Ovary (tissue), 9 donors: Measurements from ENCODE around the gene SAXO1. TPM values are rescaled to one million over a fixed set of nuclear protein-coding genes. Genes with fewer than 3 reads are reported as not detected.

Experiments
- DNase-seq, 5 donors: peaks; one replicate each; pipeline ENCODE4 v3.0.0-alpha.2; 2019 to 2020
- H3K27ac ChIP-seq, 2 donors: fragments of 200-600 bp; one replicate each; pipeline versions ENCODE4 v1.5.1 to v1.8.0; 2019 to 2022
- H3K27me3 ChIP-seq: fragments of 200-600 bp; one replicate; pipeline ENCODE4 v1.8.0; 2022
- H3K36me3 ChIP-seq: fragments of 200-600 bp; sonication (generic); one replicate; pipeline ENCODE4 v1.5.1; 2019
- H3K4me1 ChIP-seq: one replicate; pipeline ENCODE4 v1.8.1; 2013; ENCODE audit warnings: mild to moderate bottlenecking, moderate library complexity; ENCODE audit not compliant: insufficient read depth
- H3K4me3 ChIP-seq: fragments of 200-600 bp; sonication (generic); one replicate; pipeline ENCODE4 v1.5.1; 2017
- H3K9me3 ChIP-seq, 2 donors: fragments of 200-600 bp in 1 of 2; sonication (generic) in 1 of 2; one replicate each; pipeline versions ENCODE4 v1.5.1 to v1.8.1; 2013 to 2019; ENCODE audit warnings: mild to moderate bottlenecking in 1 of 2, moderate library complexity in 1 of 2
- CTCF ChIP-seq, 3 donors: fragments of 450-650 bp in 2 of 3; fragments of 200-600 bp in 1 of 3; IDR thresholded peaks; one replicate each; pipeline versions ENCODE4 v1.5.1 to v1.8.0; 2016 to 2022; ENCODE audit warnings: antibody characterized with exemption in 3 of 3, mild to moderate bottlenecking in 1 of 3
- EP300 ChIP-seq: sonication (generic); formaldehyde crosslinking; IDR thresholded peaks from one replicate; pipeline ENCODE4 v1.6.1; 2017; ENCODE audit warnings: antibody characterized with exemption
- POLR2A ChIP-seq: fragments of 450-650 bp; IDR thresholded peaks from one replicate; pipeline ENCODE4 v1.6.1; 2017; ENCODE audit warnings: antibody characterized with exemption, mild to moderate bottlenecking, moderate library complexity
- WGBS, 3 donors: extraction: QIAGEN DNeasy Blood & Tissue Kit in 1 of 3; methylation state at CpG; one replicate each; pipeline versions ENCODE4 v1.1.5 to v1.1.7; 2013 to 2017; 5-methylcytosine and 5-hydroxymethylcytosine counted together
- intact Hi-C, 4 donors: fragments of 100-400 bp; cut with DNase I; formaldehyde crosslinking; loops; one replicate each; pipeline versions ENCODE4 v1.11.0 to v1.15.1; 2022 to 2023
- polyA plus RNA-seq, 2 donors: library from polyadenylated mRNA; stranded (reverse); fragments of 200-250 nt in 1 of 2; fragments of 350-450 nt in 1 of 2; fragmentation: Illumina TruSeq in 1 of 2; extraction: RNeasy Lipid Tissue Mini Kit (QIAGEN cat#74804) in 1 of 2; gene quantifications; one replicate each; pipeline ENCODE4 v1.2.3, GENCODE V29; 2013 to 2014
- total RNA-seq, 7 donors: library from RNA; depleted of rRNA in 2 of 7; stranded (reverse); fragments of >200 nt in 2 of 7; fragmentation: NEBNext Ultra II Directional in 3 of 7; extraction: Animal tissue kit (Norgen Biotek cat#: 25700) in 3 of 7; gene quantifications; one replicate each; pipeline versions ENCODE4 v1.1.0 to v1.2.4, GENCODE V29; 2016 to 2023
- donor health status: DM: no; HTN: no; CAD: no; lungs with moderate emphysema.
- donor health status: DM: no; HTN: no; CAD: no.
- donor health status: Bipolar disorder and iron deficiency.
- donor health status: DM: yes; HTN: yes; CAD: no.
- donor health status: DM: no; HTN: no; CAD: no.
- donor health status: DM: yes; HTN: yes; CAD: no.

SAXO1 gene
- total and polyA plus RNA-seq, 9 donors: 0.04 to 0.47 (median 0.11) TPM; not detected in 1

- TF ChIP-seq POLR2A: no peak
- intact Hi-C loops: no loop called here
- no peaks in the 10 kb centered on the region for H3K4me1 ChIP-seq
- H3K36me3 ChIP-seq: no peaks in the 10 kb centered on the region
- no peaks in the 10 kb centered on the region for H3K27me3 ChIP-seq
- peaks cover 0 to 8% of the 10 kb centered on the region in 2 donors for H3K9me3 ChIP-seq
- H3K4me3 ChIP-seq: no peak overlapping the region
- no peak overlapping the region for H3K27ac ChIP-seq
- no peak for DNase-seq
- 63 to 75% (median 70%) methylated on average over 4 of the region's 4 CpGs for WGBS, 3 donors
Measured at GRCh38 chr9:18893046-18893445, 140.0 kb downstream of the SAXO1 start.

GRCh38 chr9:18891946-18892670 is 140.9 kb downstream of the SAXO1 start:
- H3K27me3 ChIP-seq: no peaks in the 10 kb centered on the region
- no peak overlapping the region for H3K4me3 ChIP-seq
- H3K4me1 ChIP-seq: no peaks in the 10 kb centered on the region
- H3K27ac ChIP-seq: no peak overlapping the region
- DNase-seq: no peak
- TF ChIP-seq EP300 (no peak), CTCF (IDR thresholded peaks at IDR 0.05) (no peak), POLR2A (no peak)
- WGBS, 3 donors: 91 to 95% (median 94%) methylated on average over 5 of the region's 5 CpGs
- H3K36me3 ChIP-seq: no peaks in the 10 kb centered on the region
- intact Hi-C loops: no loop called here
- peaks cover 0 to 8% of the 10 kb centered on the region in 2 donors for H3K9me3 ChIP-seq

DNA sequence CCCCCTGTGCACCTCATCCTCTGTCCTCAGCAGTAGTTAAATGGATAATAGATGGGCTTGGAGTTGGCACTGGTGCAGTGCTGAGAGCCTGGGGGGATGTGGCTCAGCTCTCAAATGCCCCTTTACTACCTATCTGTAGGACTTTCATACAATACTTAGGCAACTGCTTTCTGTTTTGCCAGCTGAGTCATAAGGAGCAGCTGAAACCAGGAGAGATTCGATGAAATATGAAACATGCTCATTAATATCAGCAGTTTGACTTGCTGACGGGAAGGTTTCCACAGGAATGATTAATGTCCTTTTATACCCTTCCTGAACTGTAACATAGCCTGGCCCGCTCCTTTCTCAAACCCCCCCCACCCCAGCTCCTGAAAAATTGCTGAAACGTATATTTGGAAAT is 142.6 kb downstream of the SAXO1 start:
- TF ChIP-seq POLR2A (no peak), EP300 (no peak), CTCF (IDR thresholded peaks at IDR 0.05) (no peak)
- Histone ChIP-seq H3K36me3 (no peaks in the 10 kb centered on the region), H3K9me3 (peaks cover 0 to 2% of the 10 kb centered on the region in 2 donors), H3K27me3 (no peaks in the 10 kb centered on the region), H3K27ac (no peak overlapping the region), H3K4me1 (no peaks in the 10 kb centered on the region), H3K4me3 (no peak overlapping the region)
- WGBS, 3 donors: 52 to 53% (median 52%) methylated on average over 4 of the region's 4 CpGs
- DNase-seq: no peak
- intact Hi-C loops: no loop called here

DNA sequence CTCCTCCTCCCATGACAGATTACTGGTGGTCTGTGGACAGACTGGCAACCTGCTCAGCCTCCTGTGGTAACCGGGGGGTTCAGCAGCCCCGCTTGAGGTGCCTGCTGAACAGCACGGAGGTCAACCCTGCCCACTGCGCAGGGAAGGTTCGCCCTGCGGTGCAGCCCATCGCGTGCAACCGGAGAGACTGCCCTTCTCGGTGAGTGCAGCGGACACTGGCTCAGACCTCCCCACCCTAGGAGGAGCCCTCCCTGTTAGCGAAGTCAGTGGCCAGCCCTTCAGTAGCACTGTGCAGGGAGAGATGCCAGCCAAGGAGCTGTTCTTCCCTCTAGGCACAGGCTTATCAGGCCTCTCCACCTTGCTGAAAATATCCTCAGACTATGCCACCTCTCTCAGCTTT is 143.5 kb downstream of the SAXO1 start:
- Histone ChIP-seq H3K9me3 (no peaks in the 10 kb centered on the region), H3K4me3 (no peak overlapping the region), H3K36me3 (no peaks in the 10 kb centered on the region), H3K4me1 (no peaks in the 10 kb centered on the region), H3K27me3 (no peaks in the 10 kb centered on the region), H3K27ac (no peak overlapping the region)
- intact Hi-C loops: no loop called here
- DNase-seq: no peak
- 92 to 95% (median 94%) methylated on average over 12 of the region's 12 CpGs for WGBS, 3 donors
- TF ChIP-seq POLR2A (no peak), EP300 (no peak), CTCF (IDR thresholded peaks at IDR 0.05) (no peak)

DNA sequence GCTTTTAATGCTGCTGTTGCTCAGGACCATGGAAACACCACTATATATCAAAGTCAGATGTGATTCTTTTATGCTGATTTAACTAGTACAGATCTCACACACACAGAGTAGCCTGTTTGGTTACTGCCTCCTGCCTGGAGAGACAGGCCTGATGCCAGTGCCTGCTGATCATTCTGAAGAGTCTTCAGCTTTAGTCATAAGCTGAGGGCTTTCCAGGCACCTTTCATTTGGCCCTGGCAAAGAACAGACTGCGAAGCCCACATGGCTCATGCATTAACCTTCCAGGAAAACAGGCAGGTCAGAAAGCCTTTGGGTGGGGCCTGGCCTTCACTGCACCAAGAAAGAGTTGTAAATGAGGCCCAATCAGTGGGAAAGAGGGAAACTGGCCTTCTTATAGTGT is 144.7 kb downstream of the SAXO1 start:
- WGBS, 3 donors: 69 to 80% (median 79%) methylated on average over 1 of the region's 1 CpG
- intact Hi-C loops: no loop called here
- Histone ChIP-seq H3K27ac (no peak overlapping the region), H3K27me3 (no peaks in the 10 kb centered on the region), H3K36me3 (no peaks in the 10 kb centered on the region), H3K4me3 (no peak overlapping the region), H3K9me3 (no peaks in the 10 kb centered on the region), H3K4me1 (no peaks in the 10 kb centered on the region)
- TF ChIP-seq EP300 (no peak), CTCF (IDR thresholded peaks at IDR 0.05) (no peak), POLR2A (no peak)
- no peak for DNase-seq
